GM19099 (cell line): ENCODE data around the gene NSUN4.

Source experiments
- POLR2A ChIP-seq: IDR thresholded peaks from 3 replicates; pipeline ENCODE4 v1.6.1; 2011; ENCODE audit warnings: low read depth; ENCODE audit not compliant: insufficient read length; ENCODE audit errors: extremely low read depth

NSUN4 gene

GRCh38 chr1:46364612-46365011 lies 24.0 kb downstream of the NSUN4 start:
- no peak for TF ChIP-seq POLR2A

- no peak for TF ChIP-seq POLR2A
These were observed 26.5 kb downstream of the NSUN4 start for GRCh38 chr1:46367072-46367471.

GRCh38 chr1:46368791-46369190 lies 28.2 kb downstream of the NSUN4 start:
- TF ChIP-seq POLR2A, result no peak

- TF ChIP-seq POLR2A, result no peak
These were observed 29.1 kb downstream of the NSUN4 start for GRCh38 chr1:46369542-46370213.

GRCh38 chr1:46370214-46370633 lies 29.6 kb downstream of the NSUN4 start:
- TF ChIP-seq POLR2A, result no peak

- no peak for TF ChIP-seq POLR2A
These were observed 31.8 kb downstream of the NSUN4 start for GRCh38 chr1:46372431-46372830.

- no peak for TF ChIP-seq POLR2A
These were observed 39.4 kb downstream of the NSUN4 start for GRCh38 chr1:46379996-46380395.

DNA sequence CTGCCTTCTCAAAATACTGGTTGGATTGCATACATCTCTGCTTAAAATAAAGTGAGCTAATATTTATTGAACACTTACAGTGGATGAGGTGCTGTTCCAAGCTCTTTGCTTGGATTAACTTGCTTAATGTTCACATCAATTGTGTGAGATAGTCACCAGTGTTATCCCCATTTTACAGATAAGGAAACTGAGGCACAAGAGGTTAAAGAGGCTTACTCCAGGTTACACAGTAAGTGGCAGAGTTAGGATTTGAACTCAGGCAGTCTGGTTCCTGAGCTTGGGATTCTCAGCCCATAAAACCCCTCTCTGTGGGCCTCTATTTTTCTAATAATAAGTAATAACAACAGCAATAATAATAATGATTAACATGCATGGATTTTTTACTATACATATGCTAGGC lies 39.9 kb downstream of the NSUN4 start:
- no peak for TF ChIP-seq POLR2A

DNA sequence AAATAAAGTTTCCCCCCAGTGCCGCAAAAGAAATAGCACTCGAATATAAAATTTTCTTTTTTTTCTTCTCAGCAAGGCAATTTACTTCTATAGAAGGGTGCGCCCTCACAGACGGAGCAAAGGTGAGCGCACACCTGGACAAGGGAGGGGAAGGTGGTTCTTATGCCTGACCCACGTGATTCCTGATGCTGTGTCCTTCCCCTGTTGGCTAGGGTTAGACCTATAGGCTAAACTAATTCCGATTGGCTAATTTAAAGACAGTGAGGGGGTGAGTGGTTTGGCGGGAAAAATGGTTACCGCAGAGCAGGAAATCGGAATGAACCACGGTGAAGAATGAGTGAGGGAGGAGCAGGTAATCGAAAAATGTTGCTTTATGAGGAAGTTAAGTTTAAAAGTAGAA lies 52.9 kb downstream of the NSUN4 start:
- no peak for TF ChIP-seq POLR2A

DNA sequence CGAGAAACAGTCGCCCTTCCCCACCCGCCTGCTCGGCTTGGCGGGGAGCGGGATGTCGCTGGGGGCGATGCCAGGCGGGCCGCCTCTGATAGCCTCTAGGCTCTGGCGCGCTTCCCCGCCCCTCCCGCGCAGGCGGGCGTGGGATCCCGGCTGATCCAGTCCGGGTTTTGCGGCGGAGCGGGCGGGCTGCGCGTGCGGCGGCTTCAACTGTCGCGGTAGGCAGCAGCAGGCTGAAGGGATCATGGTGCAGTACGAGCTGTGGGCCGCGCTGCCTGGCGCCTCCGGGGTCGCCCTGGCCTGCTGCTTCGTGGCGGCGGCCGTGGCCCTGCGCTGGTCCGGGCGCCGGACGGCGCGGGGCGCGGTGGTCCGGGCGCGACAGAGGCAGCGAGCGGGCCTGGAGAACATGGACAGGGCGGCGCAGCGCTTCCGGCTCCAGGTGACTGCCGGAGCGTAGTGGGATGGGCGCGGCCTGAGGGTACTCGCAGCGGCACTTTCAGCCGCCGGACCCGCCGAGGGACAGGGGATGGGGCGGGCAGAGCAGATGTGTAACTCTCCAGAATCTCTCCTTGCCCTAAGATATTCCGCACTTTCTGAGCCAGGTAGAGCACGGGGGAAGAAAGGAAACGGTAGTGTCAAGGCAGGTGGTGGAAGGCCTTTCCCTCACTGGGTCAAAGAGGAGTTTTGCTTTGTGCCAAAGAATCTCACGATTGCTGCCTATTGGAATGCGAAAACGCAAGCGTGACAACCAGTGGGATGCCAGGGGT lies 53.7 kb downstream of the NSUN4 start, which contains the start of gene FAAH:
TSS of gene FAAH (plus strand) at position 210 of the 764 bp plus-strand sequence. CDS start at position 242, 32 bp downstream.
- no peak for TF ChIP-seq POLR2A

GRCh38 chr1:46394872-46395465 lies 54.4 kb downstream of the NSUN4 start:
- no peak for TF ChIP-seq POLR2A

- TF ChIP-seq POLR2A, result no peak
These were observed 56.1 kb downstream of the NSUN4 start for GRCh38 chr1:46396441-46397398.

- TF ChIP-seq POLR2A, result no peak
These were observed 58.7 kb downstream of the NSUN4 start for GRCh38 chr1:46399307-46399706.

- no peak for TF ChIP-seq POLR2A
These were observed 59.8 kb downstream of the NSUN4 start for GRCh38 chr1:46400421-46400820.
